Prostate gland (tissue), 2 donors: Measurements from ENCODE around the gene SEPTIN1. TPM values are rescaled to one million over a fixed set of nuclear protein-coding genes. Genes with fewer than 3 reads are reported as not detected.

Experiments
- DNase-seq: peaks from one replicate; pipeline ENCODE4 v3.0.0-alpha.2; 2019; ENCODE audit warnings: low spot score
- H3K27ac ChIP-seq, 2 donors: fragments of 200-600 bp; sonication (generic); 2 replicates each; pipeline ENCODE4 v1.5.1; 2017 to 2019
- H3K27me3 ChIP-seq: fragments of 200-600 bp; sonication (generic); replicated peaks from 2 replicates; pipeline ENCODE4 v1.5.1; 2019; ENCODE audit not compliant: insufficient read depth
- H3K36me3 ChIP-seq, 2 donors: fragments of 200-600 bp; sonication (generic); 1 replicate in 1 of 2; 2 replicates in 1 of 2; pipeline versions ENCODE4 v1.5.1 to v1.8.1; 2017 to 2019
- H3K4me1 ChIP-seq: fragments of 200-600 bp; sonication (generic); replicated peaks from 2 replicates; pipeline ENCODE4 v1.5.1; 2019
- H3K4me3 ChIP-seq, 2 donors: fragments of 200-600 bp; sonication (generic); 2 replicates each; pipeline ENCODE4 v1.5.1; 2017 to 2019
- H3K9me3 ChIP-seq: fragments of 200-600 bp; sonication (generic); 2 replicates; pipeline ENCODE4 v1.5.1; 2017
- CTCF ChIP-seq, 4 experiments: fragments of 200-600 bp in 2 of 4; fragments of 450-650 bp in 2 of 4; sonication (generic) in 2 of 4; IDR thresholded peaks; 1 replicate in 3 of 4; 2 replicates in 1 of 4; pipeline ENCODE4 v1.5.1; 2016 to 2019; ENCODE audit warnings: antibody characterized with exemption in 4 of 4, mild to moderate bottlenecking in 2 of 4, moderate library complexity in 2 of 4
- POLR2A ChIP-seq: fragments of 450-650 bp; IDR thresholded peaks from one replicate; pipeline ENCODE4 v1.6.1; 2016; ENCODE audit warnings: antibody characterized with exemption, mild to moderate bottlenecking
- POLR2AphosphoS5 ChIP-seq: sonication (generic); formaldehyde crosslinking; IDR thresholded peaks from one replicate; pipeline ENCODE4 v1.6.1; 2017; ENCODE audit warnings: antibody characterized with exemption
- WGBS: methylation state at CpG from one replicate; pipeline ENCODE4 v1.1.5; 2018; 5-methylcytosine and 5-hydroxymethylcytosine counted together
- intact Hi-C: fragments of 100-400 bp; cut with DNase I; formaldehyde crosslinking; loops from one replicate; pipeline ENCODE4 v1.14.2; 2022
- total RNA-seq, 2 donors: library from RNA; depleted of rRNA; stranded (reverse); fragments of >200 nt; gene quantifications; one replicate each; pipeline ENCODE4 v1.1.0, GENCODE V29; 2016

Gene SEPTIN1, protein sequence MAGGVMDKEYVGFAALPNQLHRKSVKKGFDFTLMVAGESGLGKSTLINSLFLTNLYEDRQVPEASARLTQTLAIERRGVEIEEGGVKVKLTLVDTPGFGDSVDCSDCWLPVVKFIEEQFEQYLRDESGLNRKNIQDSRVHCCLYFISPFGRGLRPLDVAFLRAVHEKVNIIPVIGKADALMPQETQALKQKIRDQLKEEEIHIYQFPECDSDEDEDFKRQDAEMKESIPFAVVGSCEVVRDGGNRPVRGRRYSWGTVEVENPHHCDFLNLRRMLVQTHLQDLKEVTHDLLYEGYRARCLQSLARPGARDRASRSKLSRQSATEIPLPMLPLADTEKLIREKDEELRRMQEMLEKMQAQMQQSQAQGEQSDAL
- 1 to 10 TPM; 3.0 to 4.2 TPM for total RNA-seq

GRCh38 chr16:30382111-30382881, at the start of gene SEPTIN1:
Gene SEPTIN1, minus strand, starts transcription at chr16:30382561. Its CDS starts 19 bp downstream, at chr16:30382542.
- no peak within 1 kb of the TSS for H3K27ac ChIP-seq
- no peak for DNase-seq
- H3K4me1 ChIP-seq = peaks cover 3% of the 10 kb centered on the region
- TF ChIP-seq CTCF (IDR thresholded peaks at IDR 0.05) (no peak), POLR2A (no peak), POLR2AphosphoS5 (no peak)
- H3K27me3 ChIP-seq = no peaks in the 10 kb centered on the region
- H3K9me3 ChIP-seq = no peaks in the 10 kb centered on the region
- intact Hi-C loops = no loop called here
- no peak within 1 kb of the TSS for H3K4me3 ChIP-seq
- H3K36me3 ChIP-seq = no peaks in the 10 kb centered on the region
- 55% methylated on average over 12 of the region's 12 CpGs for WGBS

GRCh38 chr16:30430428-30430970, 48.1 kb upstream of the SEPTIN1 start:
- WGBS = 48% methylated on average over 19 of the region's 19 CpGs
- peaks cover 4% of the 10 kb centered on the region for H3K4me1 ChIP-seq
- intact Hi-C loops = loop anchor here (5.0 kb wide), 2 partner anchors 97 to 202 kb away; partner anchors contain the start of gene ZNF768
- no peak for TF ChIP-seq POLR2AphosphoS5
- H3K27ac ChIP-seq = peak overlapping the region; percentile 55 to 58
- no peaks in the 10 kb centered on the region for H3K27me3 ChIP-seq
- H3K36me3 ChIP-seq = no peaks in the 10 kb centered on the region
- no peak for DNase-seq
- peak overlapping the region in 1 of 2 donors; percentile 61 for H3K4me3 ChIP-seq
- no peaks in the 10 kb centered on the region for H3K9me3 ChIP-seq

GRCh38 chr16:30429678-30430427, 47.5 kb upstream of the SEPTIN1 start, which contains the start of gene DCTPP1:
Gene DCTPP1, minus strand, starts transcription at chr16:30430030. Its CDS starts 50 bp downstream, at chr16:30429980.
- H3K27me3 ChIP-seq = no peaks in the 10 kb centered on the region
- peaks cover 4% of the 10 kb centered on the region for H3K4me1 ChIP-seq
- intact Hi-C loops = loop anchor here (5.0 kb wide), 2 partner anchors 97 to 202 kb away; partner anchors contain the start of gene ZNF768
- H3K36me3 ChIP-seq = no peaks in the 10 kb centered on the region
- TF ChIP-seq POLR2A (peak; percentile 57), CTCF (IDR thresholded peaks at IDR 0.05) (peak; percentile 61 to 96 (median 90)), POLR2AphosphoS5 (peak; percentile 98)
- H3K27ac ChIP-seq = peak within 1 kb of the TSS; percentile 55 to 66
- peak within 1 kb of the TSS; percentile 58 to 61 for H3K4me3 ChIP-seq
- no peaks in the 10 kb centered on the region for H3K9me3 ChIP-seq
- under 1% methylated on average over 49 of the region's 49 CpGs for WGBS
- DNase-seq = peak; percentile 97

DNA sequence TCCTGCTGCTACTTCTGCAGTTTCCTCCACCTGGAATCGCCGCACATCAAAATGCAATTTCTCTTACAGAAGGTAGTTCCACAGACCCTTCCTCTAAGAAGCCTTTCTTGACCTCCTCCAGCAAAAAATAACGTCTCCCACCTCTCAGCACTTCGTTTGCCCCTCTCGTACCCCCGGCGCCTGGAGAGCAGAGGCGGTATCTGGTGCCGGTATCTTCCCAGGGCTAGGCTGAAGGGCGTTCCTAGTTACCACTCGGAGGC, 47.0 kb upstream of the SEPTIN1 start:
- peak overlapping the region; percentile 55 to 66 for H3K27ac ChIP-seq
- no peaks in the 10 kb centered on the region for H3K27me3 ChIP-seq
- intact Hi-C loops = no loop called here
- peaks cover 4% of the 10 kb centered on the region for H3K4me1 ChIP-seq
- H3K36me3 ChIP-seq = no peaks in the 10 kb centered on the region
- no peak for TF ChIP-seq POLR2A
- no peak for TF ChIP-seq CTCF (IDR thresholded peaks at IDR 0.05)
- no peak for TF ChIP-seq POLR2AphosphoS5
- WGBS = 3% methylated on average over 11 of the region's 11 CpGs
- H3K9me3 ChIP-seq = no peaks in the 10 kb centered on the region
- H3K4me3 ChIP-seq = peak overlapping the region; percentile 58 to 61
- DNase-seq = no peak

GRCh38 chr16:30428055-30428454, 45.7 kb upstream of the SEPTIN1 start:
- no peak for TF ChIP-seq CTCF (IDR thresholded peaks at IDR 0.05)
- TF ChIP-seq POLR2AphosphoS5 = no peak
- no peak for TF ChIP-seq POLR2A
- intact Hi-C loops = no loop called here
- 97% methylated on average over 4 of the region's 4 CpGs for WGBS

More at GRCh38 chr16:30428055-30428454, 45.7 kb upstream of the SEPTIN1 start:
- Histone ChIP-seq H3K9me3 (no peaks in the 10 kb centered on the region), H3K36me3 (no peaks in the 10 kb centered on the region), H3K27ac (no peak overlapping the region), H3K27me3 (no peaks in the 10 kb centered on the region), H3K4me3 (no peak overlapping the region), H3K4me1 (peaks cover 4% of the 10 kb centered on the region)
- no peak for DNase-seq
